NCI-H345 treated with DMSO at 0.1 percent for 48 hours (cell line): ENCODE results near the gene CPD.
A peak's percentile ranks its signal among the peaks of the same experiment; 100 is the strongest.
"Not testable (repeated sequence)": the region's sequence is repeated elsewhere in the genome, so short reads cannot be mapped to it uniquely, and the experiment has no call there.

Source experiments
- DNase-seq: peaks from one replicate; lab custom pipeline; 2025; ENCODE audit not compliant: unreplicated experiment; lab: John Stamatoyannopoulos, UW

The CPD gene

GRCh38 chr17:30424471-30424870 is 45.7 kb downstream of the CPD start:
- DNase-seq: no peak

DNA sequence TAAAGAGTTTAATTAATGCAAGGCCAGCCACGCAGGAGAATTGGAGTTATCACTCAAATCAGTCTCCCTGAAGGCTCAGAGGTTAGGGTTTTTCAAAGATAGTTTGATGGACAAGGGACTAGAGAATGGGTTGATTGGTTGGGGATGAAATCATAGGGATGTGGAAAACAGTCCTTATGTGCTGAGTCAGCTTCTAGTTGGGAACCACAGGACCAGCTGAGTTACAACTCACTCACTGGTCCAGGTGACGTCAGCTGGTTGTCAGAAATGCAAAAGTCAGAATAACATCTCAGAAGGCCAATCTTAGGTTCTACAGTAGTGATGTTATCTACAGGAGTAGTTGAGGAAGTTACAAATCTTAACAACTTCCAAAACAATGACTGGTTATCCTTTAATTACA is 47.6 kb downstream of the CPD start:
- no peak for DNase-seq

DNA sequence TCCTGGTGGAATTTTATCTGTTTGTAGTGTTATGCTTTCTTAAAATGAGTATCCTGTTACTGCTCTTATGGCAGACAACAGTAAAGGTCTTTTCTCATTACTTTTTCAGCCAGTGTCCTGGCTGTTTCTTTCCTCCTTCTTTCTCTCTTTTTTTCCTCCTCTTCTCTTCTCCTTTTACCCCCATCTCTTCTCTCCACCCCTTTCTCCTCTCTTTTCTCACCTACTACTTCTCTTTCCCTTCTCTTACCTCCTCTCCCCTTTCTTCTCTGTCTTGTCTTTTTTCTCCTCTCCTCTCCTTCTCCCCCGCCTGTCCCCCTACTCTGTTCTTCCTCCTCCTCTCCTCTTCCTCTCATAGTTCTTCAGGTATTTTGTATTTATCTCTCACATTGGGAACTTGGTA is 48.9 kb downstream of the CPD start:
- DNase-seq: no peak

DNA sequence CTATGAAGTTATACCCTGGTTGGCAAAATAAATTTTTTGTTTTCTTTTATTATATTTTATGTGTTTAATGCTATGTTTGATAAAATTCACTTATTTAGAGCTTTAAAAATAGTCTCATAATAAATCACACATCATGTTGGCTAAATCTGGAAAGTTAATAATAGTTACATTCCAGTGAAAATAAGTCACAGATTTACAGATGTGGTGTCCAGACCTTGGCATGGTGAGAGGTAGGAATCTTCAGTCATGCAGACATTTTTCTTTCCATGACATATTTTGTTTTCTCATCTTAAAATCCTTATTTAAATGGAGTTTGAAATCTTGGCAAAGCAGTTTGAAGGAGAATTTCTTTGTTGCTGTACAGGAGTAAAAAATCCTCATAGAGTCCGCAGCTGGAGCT is 50.4 kb downstream of the CPD start:
- DNase-seq: no peak

GRCh38 chr17:30433514-30433913 is 54.8 kb downstream of the CPD start:
- DNase-seq: peak; percentile 65

DNA sequence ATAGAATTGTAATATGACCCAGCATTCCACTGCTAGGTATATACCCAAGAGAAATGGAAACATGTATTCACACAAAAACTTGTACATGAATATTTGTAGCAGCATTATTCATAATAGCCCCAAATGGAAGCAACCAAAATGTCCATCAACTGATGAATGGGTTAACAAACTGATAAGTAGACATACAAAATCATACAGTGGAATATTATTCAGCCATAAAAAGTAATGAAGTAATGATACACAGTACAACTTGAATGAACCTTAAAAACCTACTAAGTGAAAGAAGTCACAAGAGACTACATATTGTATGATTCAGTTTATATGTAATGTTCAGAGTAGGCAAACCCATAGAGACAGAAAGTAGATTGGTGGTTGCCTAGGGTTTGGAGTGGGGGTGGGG is 58.0 kb downstream of the CPD start:
- no peak for DNase-seq

GRCh38 chr17:30443721-30444120 is 65.0 kb downstream of the CPD start:
- no peak for DNase-seq

DNA sequence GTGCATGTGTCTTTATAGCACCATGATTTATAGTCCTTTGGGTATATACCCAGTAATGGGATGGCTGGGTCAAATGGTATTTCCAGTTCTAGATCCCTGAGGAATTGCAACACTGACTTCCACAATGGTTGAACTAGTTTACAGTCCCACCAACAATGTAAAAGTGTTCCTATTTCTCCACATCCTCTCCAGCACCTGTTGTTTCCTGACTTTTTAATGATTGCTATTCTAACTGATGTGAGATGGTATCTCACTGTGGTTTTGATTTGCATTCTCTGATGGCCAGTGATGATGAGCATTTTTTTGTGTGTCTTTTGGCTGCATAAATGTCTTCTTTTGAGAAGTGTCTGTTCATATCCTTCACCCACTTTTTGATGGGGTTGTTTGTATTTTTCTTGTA is 67.9 kb downstream of the CPD start:
- DNase-seq: not testable (repeated sequence)

DNA sequence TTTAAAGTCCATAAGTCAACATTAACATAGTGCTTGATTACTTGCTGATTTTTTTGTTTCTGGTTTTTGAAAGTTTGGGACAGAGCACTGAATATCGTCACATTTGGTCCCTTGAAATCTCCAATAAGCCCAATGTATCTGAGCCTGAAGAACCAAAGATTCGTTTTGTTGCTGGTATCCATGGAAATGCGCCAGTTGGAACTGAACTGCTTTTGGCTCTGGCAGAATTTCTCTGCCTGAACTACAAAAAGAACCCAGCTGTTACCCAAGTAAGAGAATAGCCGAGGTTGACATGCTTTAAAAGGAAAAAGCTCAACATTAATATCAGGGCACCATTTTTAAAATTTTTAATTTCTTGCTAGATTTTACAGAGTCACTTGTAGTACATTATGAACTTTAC is 70.8 kb downstream of the CPD start:
- DNase-seq: no peak

- no peak for DNase-seq
These were observed 71.6 kb downstream of the CPD start for GRCh38 chr17:30450125-30451027.

DNA sequence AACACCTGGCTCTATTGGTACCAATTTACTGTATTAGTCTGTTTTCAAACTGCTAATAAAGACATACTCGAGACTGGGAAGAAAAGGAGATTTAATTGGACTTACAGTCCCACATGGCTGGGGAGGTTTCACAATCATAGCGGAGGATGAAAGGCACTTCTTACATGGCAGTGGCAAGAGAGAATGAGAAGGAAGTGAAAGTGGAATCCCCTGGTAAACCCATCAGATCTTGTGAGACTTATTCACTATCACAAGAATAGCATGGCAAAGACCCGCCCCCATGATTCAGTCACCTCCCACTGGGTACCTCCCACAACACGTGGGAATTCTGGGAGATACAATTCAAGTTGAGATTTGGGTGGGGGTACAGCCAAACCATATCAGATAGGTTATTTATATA is 75.9 kb downstream of the CPD start:
- DNase-seq: no peak

DNA sequence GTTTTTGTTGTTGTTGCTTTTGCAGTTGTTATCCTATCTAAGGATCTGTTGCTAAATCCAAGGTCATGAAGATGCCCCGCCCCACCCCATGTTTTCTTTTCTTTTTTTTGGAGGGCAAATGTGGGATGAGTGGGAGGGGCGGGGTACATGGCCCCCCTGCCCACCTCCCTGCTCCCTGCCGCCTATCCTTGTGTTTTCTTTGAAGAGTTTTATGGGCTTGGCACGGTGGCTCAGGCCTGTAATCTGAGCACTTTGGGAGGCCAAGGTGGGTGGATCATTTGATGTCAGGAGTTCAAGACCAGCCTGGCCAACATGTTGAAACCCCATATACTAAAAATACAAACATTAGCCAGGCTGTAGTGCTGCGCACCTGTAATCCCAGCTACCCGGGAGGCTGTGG is 79.6 kb downstream of the CPD start:
- DNase-seq: no peak

DNA sequence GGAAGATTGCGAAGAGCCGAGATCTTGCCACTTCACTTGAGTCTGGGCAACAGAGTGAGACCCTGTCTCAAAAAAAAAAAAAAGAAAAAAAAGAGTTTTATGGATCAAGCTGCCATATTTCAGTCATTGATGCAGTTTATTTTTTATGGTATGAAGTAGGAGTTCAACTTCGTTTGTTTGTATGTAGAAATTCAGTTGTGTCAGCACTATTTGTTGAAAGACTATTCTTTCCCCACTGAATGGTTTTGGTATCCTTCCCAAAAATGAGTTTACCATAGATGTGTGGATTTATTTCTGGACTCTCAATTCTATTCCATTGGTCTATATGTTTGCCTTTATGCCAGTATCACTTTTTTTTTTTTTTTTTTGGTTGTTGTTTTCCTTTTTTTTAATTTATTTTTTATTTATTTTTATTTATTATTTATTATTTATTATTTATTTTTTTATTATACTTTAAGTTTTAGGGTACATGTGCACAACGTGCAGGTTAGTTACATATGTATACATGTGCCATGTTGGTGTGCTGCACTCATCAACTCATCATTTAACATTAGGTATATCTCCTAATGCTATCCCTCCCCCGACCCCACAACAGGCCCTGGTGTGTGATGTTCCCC is 80.2 kb downstream of the CPD start:
- DNase-seq: not testable (repeated sequence)

DNA sequence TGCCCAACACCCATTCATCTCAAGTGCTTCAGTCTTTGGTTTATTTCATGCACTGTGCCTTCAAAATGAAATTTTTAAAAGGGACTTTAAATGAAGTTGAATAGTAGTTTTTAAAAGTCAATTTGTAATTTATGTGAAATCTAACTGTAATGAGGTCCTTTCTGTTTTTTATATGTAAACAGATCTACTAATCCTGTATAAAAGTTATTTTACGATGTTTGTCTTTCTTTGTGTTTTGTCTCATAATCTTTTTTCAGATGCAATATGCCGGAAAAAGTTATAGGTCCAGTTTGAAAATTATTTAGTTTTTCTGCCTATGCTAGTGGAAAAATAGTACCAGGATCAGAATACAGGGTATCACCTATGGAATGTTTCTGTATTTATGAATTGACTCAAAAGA is 89.7 kb downstream of the CPD start:
- no peak for DNase-seq

GRCh38 chr17:30472238-30472890 is 93.6 kb downstream of the CPD start:
- no peak for DNase-seq

DNA sequence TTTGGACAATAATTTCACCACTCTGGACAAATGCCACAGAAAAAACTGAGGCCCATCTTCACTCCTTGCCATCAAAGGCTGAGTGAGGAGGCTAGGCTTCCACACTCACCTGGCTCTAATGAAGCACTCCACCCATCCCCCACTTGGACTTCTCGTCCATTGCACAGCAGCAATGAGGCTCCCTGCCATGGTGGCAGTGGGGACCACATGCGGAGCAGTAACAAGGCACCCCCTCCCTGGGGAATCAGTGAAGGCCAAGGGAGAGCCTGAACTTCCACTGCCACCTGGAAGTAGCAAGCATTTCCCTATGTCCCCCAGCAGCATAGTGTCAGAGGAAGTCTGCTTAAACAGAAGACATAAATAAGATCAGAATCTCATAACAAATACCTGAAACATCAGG is 96.5 kb downstream of the CPD start:
- no peak for DNase-seq

- no peak for DNase-seq
These were observed 98.0 kb downstream of the CPD start for GRCh38 chr17:30476726-30477082.

GRCh38 chr17:30477083-30477773 is 98.5 kb downstream of the CPD start, which contains the start of gene GOSR1:
GOSR1 (plus strand) TSS chr17:30477408; CDS start chr17:30477434, 26 bp downstream.
- peak; percentile 96 for DNase-seq

- DNase-seq: no peak
These were observed 99.0 kb downstream of the CPD start for GRCh38 chr17:30477774-30478115.

DNA sequence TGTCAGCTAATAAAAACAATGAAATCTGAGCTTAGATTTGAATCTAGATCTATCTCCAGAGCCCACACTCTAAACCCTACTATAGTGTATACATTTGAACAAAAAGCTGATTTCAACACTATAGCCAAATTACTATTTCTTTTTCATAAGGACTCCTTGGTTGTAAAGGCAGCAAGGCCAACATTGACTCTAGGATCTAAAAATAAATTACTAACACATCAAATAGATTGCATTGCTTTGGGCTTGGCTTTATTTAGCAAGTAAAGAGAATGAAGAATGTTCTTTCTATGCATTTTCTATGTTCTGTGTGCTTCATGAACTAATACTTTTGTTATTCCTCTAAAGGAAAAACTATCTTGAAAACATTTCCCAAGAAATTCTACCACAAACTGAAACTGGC is 103.8 kb downstream of the CPD start:
- DNase-seq: no peak

DNA sequence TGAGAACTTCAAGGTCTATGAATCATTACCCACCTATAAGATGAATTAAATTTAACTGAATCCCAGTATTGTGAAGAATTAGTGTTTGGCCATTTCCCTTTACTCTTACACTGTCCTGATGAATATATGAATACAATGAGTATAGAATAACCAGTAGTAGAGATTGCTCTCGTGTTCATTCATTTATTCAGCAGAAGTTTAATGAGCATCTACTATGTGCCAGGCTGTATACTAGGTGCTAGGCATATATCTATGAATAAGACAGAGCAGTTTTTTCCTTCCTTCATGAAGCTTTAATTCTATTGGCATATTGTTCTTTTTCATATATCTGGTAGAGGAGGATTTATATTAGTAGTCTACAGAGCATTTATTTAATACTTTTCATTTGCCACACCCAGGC is 104.4 kb downstream of the CPD start:
- no peak for DNase-seq

GRCh38 chr17:30493780-30494179 is 115.1 kb downstream of the CPD start:
- DNase-seq: no peak
